Measurements from ENCODE around the gene ZMYND8. TPM values are rescaled to one million over a fixed set of nuclear protein-coding genes. Genes with fewer than 3 reads are reported as not detected.
"Not testable (repeated sequence)": the region's sequence is repeated elsewhere in the genome, so short reads cannot be mapped to it uniquely, and the experiment has no call there.

ZMYND8 gene
- polyA plus RNA-seq, 3 donors: 5.0 to 9.1 (median 7.7) TPM

GRCh38 chr20:47208534-47209174 is 147.8 kb downstream of the ZMYND8 start:
- H3K27ac ChIP-seq (ENCODE audit: low read depth, low read length): no peak overlapping the region
- WGBS, 3 donors: 93 to 96% (median 95%) methylated on average over 18 of the region's 18 CpGs

GRCh38 chr20:47206962-47207641 is 149.4 kb downstream of the ZMYND8 start:
- no peak overlapping the region for H3K27ac ChIP-seq (ENCODE audit: low read depth, low read length)
- WGBS, 3 donors: 83 to 89% (median 88%) methylated on average over 9 of the region's 9 CpGs

GRCh38 chr20:47206552-47206951 is 149.9 kb downstream of the ZMYND8 start:
- not testable (repeated sequence) for H3K27ac ChIP-seq (ENCODE audit: low read depth, low read length)
- WGBS, 3 donors: 87 to 92% (median 90%) methylated on average over 10 of the region's 10 CpGs

- WGBS, 3 donors: 45 to 56% (median 48%) methylated on average over 9 of the region's 9 CpGs
- H3K27ac ChIP-seq (ENCODE audit: low read depth, low read length): no peak overlapping the region
Measured at GRCh38 chr20:47205577-47206123, 150.8 kb downstream of the ZMYND8 start.

GRCh38 chr20:47204850-47205122 is 151.7 kb downstream of the ZMYND8 start:
- H3K27ac ChIP-seq (ENCODE audit: low read depth, low read length): not testable (repeated sequence)
- 95% methylated on average over 11 of the region's 11 CpGs for WGBS, 3 donors

GRCh38 chr20:47204008-47204849 is 152.3 kb downstream of the ZMYND8 start:
- no peak overlapping the region for H3K27ac ChIP-seq (ENCODE audit: low read depth, low read length)
- 89% methylated on average over 12 of the region's 12 CpGs for WGBS, 3 donors

GRCh38 chr20:47202733-47203667 is 153.5 kb downstream of the ZMYND8 start:
- no peak overlapping the region for H3K27ac ChIP-seq (ENCODE audit: low read depth, low read length)
- WGBS, 3 donors: 83 to 88% (median 85%) methylated on average over 10 of the region's 10 CpGs

- H3K27ac ChIP-seq (ENCODE audit: low read depth, low read length): no peak overlapping the region
- 82 to 94% (median 89%) methylated on average over 9 of the region's 9 CpGs for WGBS, 3 donors
Measured at GRCh38 chr20:47201074-47201730, 155.3 kb downstream of the ZMYND8 start.

- 94 to 96% (median 96%) methylated on average over 14 of the region's 14 CpGs for WGBS, 3 donors
- H3K27ac ChIP-seq (ENCODE audit: low read depth, low read length): no peak overlapping the region
Measured at GRCh38 chr20:47198996-47199552, 157.4 kb downstream of the ZMYND8 start.

- 89 to 94% (median 93%) methylated on average over 3 of the region's 3 CpGs for WGBS, 3 donors
Measured at GRCh38 chr20:47198254-47198671, 158.2 kb downstream of the ZMYND8 start.

GRCh38 chr20:47196091-47197081 is 160.1 kb downstream of the ZMYND8 start:
- no peak overlapping the region for H3K27ac ChIP-seq (ENCODE audit: low read depth, low read length)
- 39 to 44% (median 43%) methylated on average over 34 of the region's 34 CpGs for WGBS, 3 donors

More at GRCh38 chr20:47198254-47198671, 158.2 kb downstream of the ZMYND8 start:
- no peak overlapping the region for H3K27ac ChIP-seq (ENCODE audit: low read depth, low read length)

GRCh38 chr20:47195573-47195972 is 160.9 kb downstream of the ZMYND8 start:
- WGBS, 3 donors: 52 to 68% (median 67%) methylated on average over 9 of the region's 9 CpGs
- H3K27ac ChIP-seq (ENCODE audit: low read depth, low read length): no peak overlapping the region

GRCh38 chr20:47191956-47192355 is 164.5 kb downstream of the ZMYND8 start:
- H3K27ac ChIP-seq (ENCODE audit: low read depth, low read length): no peak overlapping the region
- 84 to 90% (median 90%) methylated on average over 3 of the region's 3 CpGs for WGBS, 3 donors

GRCh38 chr20:47191074-47191673 is 165.3 kb downstream of the ZMYND8 start:
- 76 to 97% (median 95%) methylated on average over 1 of the region's 1 CpG for WGBS, 3 donors
- H3K27ac ChIP-seq (ENCODE audit: low read depth, low read length): no peak overlapping the region

- 56 to 66% (median 65%) methylated on average over 11 of the region's 11 CpGs for WGBS, 3 donors
Measured at GRCh38 chr20:47189060-47189459, 167.4 kb downstream of the ZMYND8 start.

GRCh38 chr20:47188540-47188939 is 168.0 kb downstream of the ZMYND8 start:
- WGBS, 3 donors: 68 to 69% (median 69%) methylated on average over 5 of the region's 5 CpGs
- no peak overlapping the region for H3K27ac ChIP-seq (ENCODE audit: low read depth, low read length)

More at GRCh38 chr20:47189060-47189459, 167.4 kb downstream of the ZMYND8 start:
- H3K27ac ChIP-seq (ENCODE audit: low read depth, low read length): no peak overlapping the region

Measured in adipose tissue (tissue), 3 donors.